Stomach (tissue), 9 donors: ENCODE results near the gene GPR148. TPM values are rescaled to one million over a fixed set of nuclear protein-coding genes. Genes with fewer than 3 reads are reported as not detected.

Experiments
- DNase-seq, 2 donors: peaks; one replicate each; pipeline versions ENCODE4 v3.0.0 to v3.0.0-alpha.2; 2013 to 2019
- H3K27ac ChIP-seq, 5 donors: fragments of 200-600 bp in 4 of 5; sonication (generic) in 4 of 5; one replicate each; pipeline ENCODE4 v1.5.1; 2013 to 2019; ENCODE audit warnings: mild to moderate bottlenecking in 1 of 5, moderate library complexity in 1 of 5
- H3K27me3 ChIP-seq, 3 donors: fragments of 200-600 bp; sonication (generic); one replicate each; pipeline ENCODE4 v1.5.1; 2017 to 2019; ENCODE audit warnings: mixed run types in 1 of 3
- H3K36me3 ChIP-seq, 4 donors: fragments of 200-600 bp; sonication (generic); 1 replicate in 3 of 4; 2 replicates in 1 of 4; pipeline ENCODE4 v1.5.1; 2016 to 2019
- H3K4me1 ChIP-seq, 4 donors: fragments of 200-600 bp; sonication (generic); one replicate each; pipeline ENCODE4 v1.5.1; 2016 to 2019
- H3K4me3 ChIP-seq, 4 donors: fragments of 200-600 bp; sonication (generic) in 3 of 4; one replicate each; pipeline ENCODE4 v1.5.1; 2016 to 2019; ENCODE audit warnings: mild to moderate bottlenecking in 1 of 4
- H3K9me3 ChIP-seq, 4 donors: fragments of 200-600 bp; sonication (generic); one replicate each; pipeline ENCODE4 v1.5.1; 2016 to 2019
- CTCF ChIP-seq, 7 experiments: fragments of 450-650 bp in 4 of 7; fragments of 200-600 bp in 3 of 7; sonication (generic) in 3 of 7; IDR thresholded peaks; one replicate each; pipeline ENCODE4 v1.5.1; 2016 to 2019; ENCODE audit warnings: antibody characterized with exemption in 7 of 7, control low read depth in 2 of 7, mild to moderate bottlenecking in 1 of 7
- EP300 ChIP-seq: sonication (generic); formaldehyde crosslinking; IDR thresholded peaks from one replicate; pipeline ENCODE4 v1.6.1; 2017; ENCODE audit warnings: antibody characterized with exemption
- POLR2A ChIP-seq, 4 donors: fragments of 450-650 bp; IDR thresholded peaks; one replicate each; pipeline ENCODE4 v1.6.1; 2016; ENCODE audit warnings: antibody characterized with exemption in 4 of 4, control low read depth in 2 of 4, mild to moderate bottlenecking in 1 of 4, moderate library complexity in 1 of 4
- POLR2AphosphoS5 ChIP-seq, 3 donors: sonication (generic); formaldehyde crosslinking; IDR thresholded peaks; one replicate each; pipeline ENCODE4 v1.6.1; 2016; ENCODE audit warnings: antibody characterized with exemption in 3 of 3
- WGBS, 5 donors: extraction: QIAGEN DNeasy Blood & Tissue Kit in 3 of 5; methylation state at CpG; one replicate each; pipeline versions ENCODE4 v1.1.5 to v1.1.7; 2013 to 2018; 5-methylcytosine and 5-hydroxymethylcytosine counted together
- intact Hi-C: fragments of 100-400 bp; cut with DNase I; formaldehyde crosslinking; loops from one replicate; pipeline ENCODE4 v1.15.1; 2023; ENCODE audit warnings: low total_unique reads
- polyA plus RNA-seq, 3 donors: library from polyadenylated mRNA; stranded (reverse); fragments of 200-250 nt; gene quantifications; one replicate each; pipeline ENCODE4 v1.2.3, GENCODE V29; 2013
- total RNA-seq, 5 donors: library from RNA; depleted of rRNA; stranded (reverse); fragments of >200 nt; gene quantifications; one replicate each; pipeline versions ENCODE4 v1.1.0 to v1.2.3, GENCODE V29; 2014 to 2016
- donor health status: healthy with polysubstance abuse.
- donor health status: Bipolar disorder and iron deficiency.
- donor health status: healthy.

The GPR148 gene
- total and polyA plus RNA-seq, 8 donors, result 4.1 TPM; not detected in 7

DNA sequence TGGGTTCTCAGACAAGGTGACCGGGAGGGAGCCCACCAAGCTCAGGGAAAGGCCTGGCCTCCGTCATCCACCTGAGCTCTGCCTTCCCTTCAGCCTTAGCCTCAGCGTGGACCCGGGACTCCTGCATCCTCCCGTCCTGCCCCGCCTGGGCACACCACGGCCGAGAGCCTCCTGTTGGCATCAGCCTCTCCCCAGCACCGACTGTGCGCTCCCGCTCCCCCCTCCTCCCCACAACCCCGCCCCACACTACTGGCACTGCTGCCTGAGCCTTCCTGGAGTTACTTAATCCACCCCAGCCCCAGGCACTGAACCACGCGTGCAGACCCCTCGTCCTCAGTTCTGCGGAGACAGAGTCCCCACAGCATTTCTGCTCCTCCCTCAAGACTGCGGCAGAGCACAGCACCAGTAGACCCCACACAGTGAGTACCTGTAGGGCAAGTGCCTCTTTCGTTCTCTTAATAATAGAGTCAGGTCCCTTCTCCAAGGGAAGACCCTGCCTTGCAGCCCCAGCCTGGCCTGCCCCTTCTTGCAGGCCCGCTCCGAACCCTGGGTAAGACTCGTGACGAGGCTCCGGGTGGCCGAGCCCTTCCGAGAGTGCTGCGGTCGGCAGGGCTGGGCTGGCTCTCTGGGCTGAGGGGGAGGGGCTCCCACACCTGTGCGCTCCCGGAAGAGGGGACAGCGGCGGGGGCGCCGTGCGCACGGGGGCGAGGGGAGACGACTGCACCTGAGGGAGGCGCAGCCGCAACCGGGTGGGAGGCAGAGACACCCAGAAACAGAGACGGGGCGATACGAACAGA, 26.6 kb downstream of the GPR148 start, which contains the start of gene AMER3:
Gene AMER3 (plus strand): TSS at position 285 of the 797 bp plus-strand sequence. CDS start 6,533 bp downstream, outside the sequence.
- intact Hi-C loops, result no loop called here
- peaks cover 11 to 74% (median 31%) of the 10 kb centered on the region in 3 donors for H3K27me3 ChIP-seq
- WGBS, 5 donors, result 3 to 6% (median 3%) methylated on average over 18 to 43 of the region's 43 CpGs

DNA sequence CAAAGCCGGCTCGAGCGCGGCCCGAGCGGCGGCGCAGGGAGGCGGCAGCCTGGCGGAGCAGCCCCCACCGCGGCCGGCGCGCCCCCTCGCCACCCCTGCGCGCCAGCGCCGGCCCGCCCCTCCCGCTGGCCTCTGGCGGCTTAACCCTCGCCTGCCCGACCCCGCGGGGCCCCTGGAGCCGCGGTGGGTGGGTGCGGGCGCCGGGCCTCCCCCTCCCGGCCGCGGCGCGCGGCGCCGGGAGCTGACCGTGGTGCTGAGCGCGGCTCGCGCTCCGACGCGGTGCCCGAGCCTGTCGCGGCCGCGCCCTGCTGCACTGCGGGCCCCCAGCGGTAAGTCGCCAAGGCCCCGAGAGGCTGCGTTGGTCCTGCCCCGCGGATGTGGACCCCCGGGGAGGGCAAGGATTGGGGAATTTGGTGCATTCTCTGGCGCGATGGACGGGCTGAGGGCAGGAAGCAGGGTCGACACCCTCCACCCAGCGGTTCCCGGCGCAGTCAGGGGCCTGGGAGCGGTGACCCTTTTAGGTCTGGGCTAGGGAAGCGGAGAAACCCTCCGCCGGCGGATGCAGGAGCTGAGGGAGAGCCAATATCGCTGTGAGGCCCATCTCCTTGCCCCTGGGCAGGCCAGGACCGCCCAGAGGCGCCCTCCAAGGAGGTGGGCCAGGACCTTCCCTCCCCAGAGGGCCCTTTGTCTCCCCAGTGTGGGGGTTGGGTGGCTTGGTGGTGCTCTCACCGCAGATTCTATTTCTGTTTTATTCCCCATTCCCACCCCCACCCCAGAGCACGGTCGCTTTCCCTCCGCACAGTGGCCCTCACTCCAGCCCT, 27.4 kb downstream of the GPR148 start:
- Histone ChIP-seq H3K9me3 (no peaks in the 10 kb centered on the region), H3K27ac (peak overlapping the region in 1 of 5 donors; percentile 3), H3K36me3 (no peaks in the 10 kb centered on the region), H3K27me3 (peaks cover 11 to 80% (median 31%) of the 10 kb centered on the region in 3 donors), H3K4me3 (peak overlapping the region; percentile 27 to 42 (median 33)), H3K4me1 (peaks cover 0 to 14% (median 5%) of the 10 kb centered on the region in 4 donors)
- 3 to 9% (median 6%) methylated on average over 15 to 80 of the region's 80 CpGs for WGBS, 5 donors
- intact Hi-C loops, result no loop called here
- TF ChIP-seq POLR2AphosphoS5 (IDR thresholded peaks at IDR 0.05), result no peak
- DNase-seq, result peak in 1 of 2 donors; percentile 81

More for the DNA sequence above, 26.6 kb downstream of the GPR148 start, which contains the start of gene AMER3:
- Histone ChIP-seq H3K4me3 (peak within 1 kb of the TSS; percentile 27 to 42 (median 33)), H3K27ac (peak within 1 kb of the TSS in 2 of 5 donors; percentile 3 to 8), H3K9me3 (no peaks in the 10 kb centered on the region), H3K4me1 (peaks cover 0 to 14% (median 5%) of the 10 kb centered on the region in 4 donors), H3K36me3 (no peaks in the 10 kb centered on the region)
- DNase-seq, result peak in 1 of 2 donors; percentile 71
- TF ChIP-seq CTCF (IDR thresholded peaks at IDR 0.05) (no peak), EP300 (no peak), POLR2A (IDR thresholded peaks at IDR 0.05) (no peak), POLR2AphosphoS5 (IDR thresholded peaks at IDR 0.05) (no peak)

GRCh38 chr2:130756874-130757668, 28.2 kb downstream of the GPR148 start:
- peak overlapping the region in 2 of 4 donors; percentile 13 to 37 for H3K4me3 ChIP-seq
- TF ChIP-seq POLR2AphosphoS5 (IDR thresholded peaks at IDR 0.05) (no peak), EP300 (no peak), POLR2A (IDR thresholded peaks at IDR 0.05) (no peak), CTCF (IDR thresholded peaks at IDR 0.05) (no peak)
- H3K4me1 ChIP-seq, result peaks cover 0 to 14% (median 5%) of the 10 kb centered on the region in 4 donors
- intact Hi-C loops, result no loop called here
- H3K27ac ChIP-seq, result no peak overlapping the region
- WGBS, 5 donors, result 27 to 30% (median 29%) methylated on average over 16 of the region's 16 CpGs
- peaks cover 11 to 81% (median 36%) of the 10 kb centered on the region in 3 donors for H3K27me3 ChIP-seq
- H3K36me3 ChIP-seq, result no peaks in the 10 kb centered on the region
- DNase-seq, result no peak
- no peaks in the 10 kb centered on the region for H3K9me3 ChIP-seq

- WGBS, 5 donors, result 54 to 69% (median 62%) methylated on average over 7 to 10 of the region's 10 CpGs
- peak in 1 of 2 donors; percentile 62 for DNase-seq
- intact Hi-C loops, result no loop called here
- H3K4me1 ChIP-seq, result peaks cover 0 to 14% (median 5%) of the 10 kb centered on the region in 4 donors
- no peak overlapping the region for H3K4me3 ChIP-seq
- peaks cover 8 to 83% (median 36%) of the 10 kb centered on the region in 3 donors for H3K27me3 ChIP-seq
- H3K9me3 ChIP-seq, result no peaks in the 10 kb centered on the region
- TF ChIP-seq POLR2AphosphoS5 (IDR thresholded peaks at IDR 0.05) (peak in 1 of 3 donors; percentile 14), EP300 (no peak), POLR2A (IDR thresholded peaks at IDR 0.05) (no peak), CTCF (IDR thresholded peaks at IDR 0.05) (no peak)
- H3K27ac ChIP-seq, result no peak overlapping the region
- H3K36me3 ChIP-seq, result no peaks in the 10 kb centered on the region
Observed at GRCh38 chr2:130759906-130760753, 31.3 kb downstream of the GPR148 start.
